CD4-positive, alpha-beta T cell treated with Interleukin-17A for 4 hours (primary cell): ENCODE results near the gene LCN15.
"Not testable (repeated sequence)": the region's sequence is repeated elsewhere in the genome, so short reads cannot be mapped to it uniquely, and the experiment has no call there.

Source experiments
- DNase-seq: peaks from one replicate; pipeline ENCODE4 v3.0.0-alpha.2; 2020; ENCODE audit warnings: mixed read lengths

The LCN15 gene

DNA sequence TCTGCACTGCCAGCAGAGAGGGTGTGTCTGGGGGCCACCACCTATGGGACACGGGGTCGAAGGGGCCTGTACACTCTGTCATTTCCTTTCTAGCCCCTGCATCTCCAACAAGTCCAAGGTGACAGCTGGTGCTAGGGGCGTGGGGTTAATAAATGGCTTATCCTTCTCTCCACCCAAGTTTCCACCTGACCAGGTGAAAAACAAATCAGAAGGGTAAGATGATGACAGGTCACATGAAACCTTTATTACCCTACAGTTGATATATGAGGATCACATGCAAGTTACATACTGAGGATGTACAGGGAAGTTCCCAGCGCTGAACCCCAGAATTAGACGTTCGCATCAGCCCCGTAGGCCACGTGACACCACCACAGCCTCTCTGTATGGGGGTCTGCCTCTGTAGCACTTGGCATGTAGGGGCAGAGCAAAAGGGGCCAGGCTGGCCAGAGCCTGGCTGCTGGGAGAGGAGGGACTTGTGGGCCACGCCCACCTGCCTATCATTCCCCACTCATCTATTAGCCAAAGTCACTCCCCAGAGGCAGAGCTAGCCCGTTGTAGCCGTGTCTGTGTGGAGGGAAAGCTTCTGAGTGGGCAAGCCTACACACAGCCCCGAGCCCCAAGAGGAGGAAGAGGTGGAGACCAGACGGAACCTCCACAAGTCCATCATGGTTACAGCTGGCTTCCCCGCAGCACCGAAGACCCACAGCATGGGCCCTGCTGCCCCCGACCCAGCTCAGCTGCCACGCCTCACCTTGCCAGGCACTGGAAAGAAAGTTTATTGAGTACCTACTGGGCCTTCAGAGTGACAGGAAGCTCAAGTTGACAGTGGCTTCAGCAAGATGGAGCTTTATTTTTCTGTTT lies 29.0 kb upstream of the LCN15 start:
- DNase-seq: no peak

DNA sequence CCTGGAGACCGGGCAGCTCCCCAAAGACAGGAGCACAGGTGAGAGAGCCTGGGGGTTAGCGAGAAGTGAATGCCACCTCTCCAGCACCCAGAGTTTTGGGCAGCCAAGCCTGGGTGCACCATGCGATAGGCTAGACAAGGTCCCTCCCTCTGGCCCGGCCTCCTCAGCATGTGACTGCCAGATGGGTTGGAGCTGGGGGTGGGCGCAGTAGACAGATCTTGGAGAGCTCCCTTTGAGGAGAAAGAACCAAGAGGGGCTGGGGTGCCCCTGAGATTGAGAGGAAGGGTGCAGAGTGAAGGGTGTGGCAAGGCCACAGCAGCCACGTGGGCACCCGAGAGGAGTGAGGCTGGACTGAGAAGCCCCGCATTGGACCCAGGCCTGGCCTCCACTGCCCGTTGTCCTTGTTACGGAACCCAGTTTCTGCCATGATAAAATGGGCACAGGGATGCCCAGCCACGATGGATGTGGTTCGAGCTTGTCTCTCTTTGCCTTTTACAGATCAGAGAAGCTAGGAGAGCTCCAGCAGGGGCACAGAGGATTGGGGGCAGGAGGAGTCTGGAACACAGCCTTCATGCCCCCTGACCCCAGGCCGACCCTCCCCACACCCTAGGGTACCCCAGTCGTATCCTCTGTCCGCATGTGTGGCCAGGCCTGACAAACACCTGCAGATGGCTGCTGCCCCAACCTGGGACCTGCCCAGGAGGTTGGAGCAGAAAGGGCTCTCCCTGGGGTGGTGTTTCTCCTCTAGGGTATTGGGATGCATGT lies 28.2 kb upstream of the LCN15 start:
- no peak for DNase-seq

DNA sequence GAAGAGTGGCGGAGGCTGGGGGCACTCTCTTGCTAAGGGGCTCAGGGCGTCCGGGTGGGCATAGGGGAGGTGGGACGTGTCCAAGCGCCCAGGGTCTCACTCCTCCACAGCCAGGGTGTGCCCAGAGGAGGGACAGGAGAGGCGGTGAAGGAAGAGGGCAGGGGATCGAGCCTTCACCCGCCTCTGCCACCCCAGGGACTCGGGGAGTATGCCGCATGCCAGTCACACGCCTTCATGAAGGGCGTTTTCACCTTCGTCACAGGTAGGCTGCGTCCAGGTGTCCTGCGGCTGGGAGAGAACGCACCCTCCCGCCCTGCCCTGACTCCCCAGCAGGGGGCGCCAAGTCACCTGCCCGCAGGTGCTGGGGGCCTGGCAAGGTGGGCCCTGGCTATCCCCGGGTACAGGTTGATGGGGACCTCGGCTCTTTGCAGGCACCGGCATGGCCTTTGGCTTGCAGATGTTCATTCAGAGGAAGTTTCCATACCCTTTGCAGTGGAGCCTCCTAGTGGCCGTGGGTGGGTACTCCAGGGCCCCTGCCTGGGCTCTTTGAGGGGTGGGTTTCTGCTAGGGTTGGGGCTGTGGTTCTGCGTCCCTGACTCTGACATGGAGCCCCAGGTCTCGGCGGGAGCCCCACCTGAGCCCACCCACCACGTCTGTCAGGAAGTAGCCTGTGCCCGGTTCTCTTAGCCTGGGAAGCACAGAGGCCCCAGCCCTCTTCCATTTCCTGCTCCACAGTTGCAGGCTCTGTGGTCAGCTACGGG lies 27.4 kb upstream of the LCN15 start:
- peak; percentile 73 for DNase-seq

DNA sequence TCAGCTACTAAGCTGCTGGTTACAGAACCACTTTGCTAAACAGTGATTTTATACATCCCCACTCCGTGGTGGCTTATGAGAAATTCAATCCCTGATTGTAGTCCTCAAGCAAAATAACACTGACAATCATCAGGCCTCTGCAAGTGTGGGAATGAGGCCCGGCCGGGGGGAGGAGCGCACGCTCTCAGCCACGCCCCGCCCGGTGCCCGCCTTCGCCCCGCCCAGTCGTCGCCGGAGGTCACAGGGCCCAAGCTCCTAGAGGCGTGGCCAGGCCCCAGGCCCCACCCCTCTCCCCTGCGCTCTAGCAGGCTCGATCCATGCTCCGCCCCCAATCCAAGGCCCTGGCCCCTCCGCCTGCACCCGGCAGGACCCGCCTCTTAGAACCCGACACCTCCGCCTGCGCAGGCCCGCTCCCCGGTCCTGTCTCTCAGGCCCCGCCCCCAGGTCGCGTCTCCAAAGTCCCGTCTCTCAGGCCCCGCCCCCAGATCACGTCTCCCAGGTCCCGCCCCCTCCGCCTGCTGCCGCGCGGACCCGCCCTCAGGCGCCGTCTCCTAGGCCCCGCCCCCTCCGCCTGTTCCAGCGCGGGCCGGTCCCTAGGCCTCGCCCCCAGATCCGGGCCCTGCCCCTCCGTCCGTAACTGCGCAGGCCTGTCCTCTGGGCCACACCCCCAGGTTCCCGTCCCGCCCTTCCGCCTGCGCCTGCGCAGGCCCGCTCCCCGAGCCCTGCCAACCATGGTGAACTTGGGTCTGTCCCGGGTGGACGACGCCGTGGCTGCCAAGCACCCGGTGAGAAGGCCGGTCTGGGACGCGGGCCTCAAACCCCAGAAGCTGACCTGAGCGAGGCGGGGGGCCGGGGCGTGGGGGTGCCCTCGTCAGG lies 26.6 kb upstream of the LCN15 start, which contains the start of gene TMEM141:
TSS of gene TMEM141 (plus strand) at position 705 of the 876 bp plus-strand sequence. CDS start at position 732, 27 bp downstream.
- peak; percentile 100 for DNase-seq

DNA sequence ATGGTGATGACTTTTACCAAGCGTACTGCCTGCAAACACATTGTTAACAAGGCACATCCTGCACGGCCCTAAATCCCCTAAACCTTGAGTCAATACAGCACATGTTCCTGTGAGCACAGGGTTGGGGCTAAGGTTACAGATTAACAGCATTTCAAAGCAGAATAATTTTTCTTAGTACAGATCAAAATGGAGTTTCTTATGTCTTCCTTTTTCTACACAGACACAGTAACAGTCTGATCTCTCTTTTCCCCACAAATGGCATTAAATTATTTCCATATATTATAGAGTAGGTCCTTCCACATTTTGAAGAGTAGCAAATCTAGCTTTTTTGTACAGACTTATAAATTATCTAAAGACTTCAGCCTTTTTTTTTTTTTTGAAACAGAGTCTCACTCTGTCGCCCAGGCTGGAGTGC lies 25.2 kb upstream of the LCN15 start:
- DNase-seq: no peak

DNA sequence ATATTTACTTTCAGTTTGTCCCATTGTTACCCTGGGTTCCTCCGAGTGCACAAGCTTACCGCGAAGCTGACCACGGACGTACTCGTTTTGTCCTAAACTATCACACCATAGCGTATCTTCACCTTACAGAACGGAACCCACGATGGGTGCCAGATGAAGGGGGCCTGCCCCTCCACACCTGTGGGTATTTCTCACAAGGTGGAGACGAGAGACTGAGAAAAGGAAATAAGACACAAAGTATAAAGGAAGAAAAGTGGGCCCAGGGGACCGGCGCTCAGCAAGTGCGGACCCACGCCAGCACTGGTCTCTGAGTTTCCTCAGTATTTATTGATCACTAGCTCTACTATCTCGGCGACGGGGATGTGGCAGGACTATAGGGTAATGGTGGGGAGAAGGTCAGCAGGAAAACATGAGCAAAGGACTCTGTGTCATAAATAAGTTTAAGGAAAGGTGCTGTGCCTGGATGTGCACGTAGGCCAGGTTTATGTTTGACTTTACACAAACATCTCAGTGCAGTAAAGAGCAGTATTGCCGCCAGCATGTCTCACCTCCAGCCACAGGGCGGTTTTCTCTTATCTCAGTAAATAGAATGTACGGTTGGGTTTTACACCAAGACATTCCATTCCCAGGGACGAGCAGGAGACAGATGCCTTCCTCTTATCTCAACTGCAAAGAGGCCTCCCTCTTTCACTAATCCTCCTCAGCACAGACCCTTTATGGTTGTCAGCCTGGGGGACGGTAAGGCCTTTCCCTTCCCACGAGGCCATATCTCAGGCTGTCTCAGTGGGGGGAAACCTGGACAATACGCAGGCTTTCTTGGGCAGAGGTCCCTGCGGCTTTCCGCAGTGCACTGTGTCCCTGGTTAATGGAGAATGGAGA lies 24.6 kb upstream of the LCN15 start:
- DNase-seq: not testable (repeated sequence)

DNA sequence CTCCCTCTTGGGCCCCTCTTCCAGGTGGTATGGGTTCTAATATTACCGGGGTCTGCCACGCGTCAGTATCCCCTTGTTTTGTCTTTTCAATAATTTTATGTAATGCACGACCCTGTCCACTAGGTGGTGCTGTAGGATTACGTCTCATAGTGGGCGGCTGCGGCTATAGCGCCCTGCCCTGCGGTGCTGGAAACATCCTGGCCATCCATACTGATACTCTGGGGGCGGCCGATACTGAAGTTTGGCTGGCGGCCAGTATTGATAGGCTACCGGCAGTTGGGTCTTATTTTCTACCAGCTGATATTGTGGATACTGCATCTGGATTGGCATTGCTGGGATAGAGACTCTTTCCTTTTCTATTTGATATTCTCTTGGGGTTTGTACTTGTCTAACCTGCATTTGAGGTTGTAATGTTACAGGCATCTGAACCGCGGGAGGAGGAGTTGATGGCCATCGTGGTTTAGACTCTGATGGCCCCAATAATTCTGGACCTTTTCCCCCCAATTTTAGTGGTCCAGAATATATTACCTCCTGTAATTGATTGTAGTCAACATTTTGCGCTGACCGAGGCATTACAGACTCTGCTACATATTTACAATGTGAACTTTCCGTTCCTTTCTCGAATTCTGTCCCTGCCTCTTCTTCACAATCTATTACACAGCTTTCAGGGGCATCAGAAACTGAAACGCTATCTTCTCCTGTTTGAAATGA lies 23.5 kb upstream of the LCN15 start:
- peak; percentile 75 for DNase-seq

DNA sequence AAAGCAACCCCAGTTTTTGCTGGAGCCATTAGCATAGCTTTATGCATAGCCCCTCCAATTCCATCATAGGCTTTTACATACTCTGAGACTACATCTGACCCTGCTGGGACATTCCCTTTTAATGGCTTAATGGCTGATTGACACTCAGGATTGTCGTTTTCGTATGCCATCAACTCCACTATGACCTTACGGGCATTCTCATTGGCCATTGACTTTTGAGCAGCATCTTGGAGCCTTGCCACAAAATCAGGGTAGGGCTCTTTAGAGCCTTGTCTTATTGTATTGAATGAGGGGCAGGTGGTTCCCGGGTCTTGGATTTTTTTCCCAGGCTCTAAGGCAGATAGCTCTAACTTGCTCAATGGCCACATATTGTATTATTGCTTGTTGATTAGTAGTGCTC lies 22.7 kb upstream of the LCN15 start:
- DNase-seq: not testable (repeated sequence)

DNA sequence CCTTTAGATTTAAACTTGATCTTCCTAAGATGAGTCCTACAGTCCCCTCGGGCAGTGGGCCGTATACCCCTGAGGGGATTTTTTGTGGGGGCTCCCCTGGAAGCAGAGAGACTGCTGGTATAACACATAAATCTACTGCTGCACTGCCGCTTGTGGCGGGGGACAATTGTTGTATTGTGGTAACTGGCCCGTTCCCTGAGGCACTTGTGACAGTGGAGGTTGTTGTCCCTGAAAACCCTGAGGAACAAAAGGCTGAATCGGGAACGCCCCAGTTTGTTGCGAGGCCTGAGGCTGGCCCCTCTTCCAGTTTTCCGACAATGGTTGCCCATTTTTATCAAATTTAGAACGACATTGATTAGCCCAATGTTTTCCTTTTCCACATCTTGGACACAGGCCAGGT lies 22.1 kb upstream of the LCN15 start:
- DNase-seq: no peak

DNA sequence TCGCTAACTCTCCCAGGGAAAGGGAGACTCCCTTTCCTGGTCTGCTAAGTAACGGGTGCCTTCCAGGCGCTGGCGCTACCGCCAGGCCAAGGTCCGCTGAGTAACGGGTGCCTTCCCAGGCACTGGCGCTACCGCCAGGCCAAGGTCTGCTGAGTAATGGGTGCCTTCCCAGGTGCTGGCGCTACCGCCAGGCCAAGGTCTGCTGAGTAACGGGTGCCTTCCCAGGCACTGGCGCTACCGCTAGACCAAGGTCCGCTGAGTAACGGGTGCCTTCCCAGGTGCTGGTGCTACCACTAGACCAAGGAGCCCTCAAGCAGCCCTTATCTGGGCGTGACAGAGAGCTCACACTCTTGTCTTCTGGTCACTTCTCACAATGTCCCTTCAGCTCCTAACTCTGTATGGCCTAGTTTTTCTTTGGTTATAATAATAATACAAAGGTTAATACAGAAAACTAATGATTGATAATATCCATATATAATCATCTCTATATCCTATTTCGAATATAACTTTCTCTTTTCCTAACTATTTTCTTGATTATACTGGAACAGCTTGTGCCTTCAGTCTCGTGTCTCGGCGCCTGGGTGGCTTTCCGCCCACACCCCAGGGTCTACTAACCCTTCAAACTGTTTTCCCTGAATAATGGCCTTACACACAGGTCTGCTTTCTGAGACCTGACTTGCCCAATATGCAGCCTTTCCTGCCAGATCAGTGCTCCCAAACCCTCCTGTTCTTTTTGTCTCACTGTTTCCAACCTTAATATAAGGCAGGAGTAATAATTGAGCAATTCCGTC lies 21.4 kb upstream of the LCN15 start:
- not testable (repeated sequence) for DNase-seq

DNA sequence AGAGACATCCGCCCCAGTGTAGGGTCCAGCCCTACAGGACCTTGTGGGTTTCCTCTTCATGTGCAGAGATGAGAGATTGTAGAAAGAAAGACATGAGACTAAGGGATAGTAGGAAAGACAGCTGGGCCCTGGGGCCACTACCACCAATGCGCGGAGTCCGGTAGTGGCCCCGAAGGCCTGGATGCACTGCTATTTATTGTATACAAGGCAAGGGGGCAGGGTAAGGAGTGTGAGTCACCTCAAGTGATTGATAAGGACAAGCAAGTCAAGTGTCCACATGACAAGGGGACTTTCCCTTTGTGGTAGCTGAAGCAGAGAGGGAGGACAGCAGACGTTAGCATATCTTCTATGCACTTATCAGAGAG lies 20.7 kb upstream of the LCN15 start:
- no peak for DNase-seq

DNA sequence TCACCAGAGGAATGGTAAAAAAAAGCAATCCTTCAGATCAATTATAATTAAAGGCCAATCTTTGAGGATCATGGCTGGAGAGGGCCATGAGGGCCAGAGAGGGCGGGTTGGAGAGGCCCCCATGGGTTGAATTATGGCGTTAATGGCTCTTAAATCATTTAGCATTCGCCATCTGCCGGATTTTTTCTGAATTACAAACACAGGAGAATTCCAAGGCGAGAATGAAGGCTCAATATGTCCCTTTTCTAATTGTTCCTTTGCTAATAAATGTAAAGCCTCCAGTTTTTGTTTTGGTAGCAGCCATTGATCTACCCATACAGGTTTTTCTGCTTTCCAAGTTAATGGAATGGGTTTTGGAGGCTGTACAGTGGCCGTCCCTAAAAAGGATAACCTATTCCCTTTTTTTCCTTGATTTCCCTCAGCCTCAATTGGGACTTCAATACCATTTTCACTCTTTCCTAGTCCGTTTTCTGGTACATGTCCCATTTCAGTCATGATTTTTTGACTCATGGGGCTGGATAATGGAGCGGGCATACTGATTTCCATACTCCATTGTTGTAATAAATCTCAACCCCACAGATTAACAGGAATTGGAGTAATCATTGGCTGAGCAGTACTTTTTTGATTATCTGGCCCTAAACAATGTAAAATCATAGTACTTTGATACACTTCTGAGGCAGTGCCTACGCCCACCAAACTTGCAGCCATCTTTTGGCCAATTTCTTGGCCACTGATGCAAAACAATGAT lies 20.1 kb upstream of the LCN15 start:
- no peak for DNase-seq

DNA sequence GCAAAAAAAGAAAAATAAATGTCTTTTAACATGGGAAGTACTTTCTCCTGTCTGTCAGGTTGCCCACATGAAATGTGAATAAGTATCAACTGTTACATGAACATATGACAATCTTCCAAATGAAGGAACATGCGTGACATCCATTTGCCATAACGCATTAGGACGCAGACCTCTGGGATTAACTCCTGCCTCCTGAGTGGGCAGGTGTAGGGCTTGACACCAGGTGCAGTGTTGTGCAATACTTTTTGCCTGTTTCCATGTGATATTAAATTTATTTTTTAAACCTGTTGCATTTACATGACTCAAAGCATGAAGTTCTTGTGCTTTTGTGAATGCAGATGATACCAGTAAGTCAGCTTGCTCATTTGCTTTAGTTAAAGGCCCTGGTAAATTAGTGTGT lies 18.1 kb upstream of the LCN15 start:
- no peak for DNase-seq

DNA sequence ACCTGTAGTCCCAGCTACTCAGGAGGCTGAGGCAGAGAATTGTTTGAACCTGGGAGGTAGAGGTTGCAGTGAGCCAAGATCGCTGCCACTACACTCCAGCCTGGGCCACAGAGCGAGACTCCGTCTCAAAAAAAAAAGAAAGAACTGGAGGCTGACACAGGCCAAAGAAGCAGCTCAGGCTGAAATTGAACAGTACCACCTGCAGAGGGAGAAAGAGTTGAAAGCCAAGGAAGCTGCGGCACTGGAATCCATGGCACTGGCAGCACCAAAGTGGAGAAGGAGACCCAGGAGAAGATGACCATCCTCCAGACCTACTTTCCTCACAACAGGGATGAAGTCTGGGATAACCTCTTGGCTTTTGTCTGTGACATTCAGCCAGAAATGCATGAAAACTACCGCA lies 15.5 kb upstream of the LCN15 start:
- no peak for DNase-seq

DNA sequence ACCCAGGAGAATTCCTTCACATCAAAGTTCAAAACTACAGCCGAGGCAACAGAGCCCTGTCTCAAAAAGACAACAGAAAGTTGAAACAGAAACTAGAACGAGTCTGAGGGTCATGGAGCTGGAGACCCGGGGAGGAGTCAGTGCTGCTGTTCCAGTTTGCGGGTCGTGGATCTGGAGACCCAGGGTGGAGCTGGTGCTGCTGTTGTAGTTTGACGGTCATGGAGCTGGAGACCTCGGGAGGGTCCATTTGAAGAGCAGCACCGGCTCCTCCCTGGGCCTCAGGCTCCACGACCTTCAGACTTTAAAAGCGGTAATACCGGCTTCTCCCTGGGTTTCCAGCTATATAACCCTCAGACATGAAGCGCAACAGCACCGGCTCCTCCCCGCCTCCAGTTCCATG lies 13.0 kb upstream of the LCN15 start:
- no peak for DNase-seq

DNA sequence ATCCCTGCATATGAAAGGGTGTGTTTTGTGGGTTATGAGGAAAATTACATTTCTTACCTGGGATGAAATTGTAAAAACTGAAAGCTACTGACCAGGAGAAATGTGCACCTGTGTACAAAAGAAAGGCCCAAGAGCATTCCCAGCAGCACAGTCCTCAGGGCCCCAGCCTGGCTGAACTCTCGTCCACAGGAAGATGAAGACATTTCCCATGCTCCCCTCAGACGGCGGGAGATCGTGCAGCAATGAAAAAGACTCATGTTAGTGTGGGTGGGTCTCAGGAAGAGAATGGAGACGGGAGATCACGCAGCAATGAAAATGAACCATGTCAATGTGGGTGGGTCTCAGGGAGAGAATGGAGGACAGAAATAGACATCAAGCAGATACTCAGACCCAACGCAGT lies 12.6 kb upstream of the LCN15 start:
- no peak for DNase-seq

DNA sequence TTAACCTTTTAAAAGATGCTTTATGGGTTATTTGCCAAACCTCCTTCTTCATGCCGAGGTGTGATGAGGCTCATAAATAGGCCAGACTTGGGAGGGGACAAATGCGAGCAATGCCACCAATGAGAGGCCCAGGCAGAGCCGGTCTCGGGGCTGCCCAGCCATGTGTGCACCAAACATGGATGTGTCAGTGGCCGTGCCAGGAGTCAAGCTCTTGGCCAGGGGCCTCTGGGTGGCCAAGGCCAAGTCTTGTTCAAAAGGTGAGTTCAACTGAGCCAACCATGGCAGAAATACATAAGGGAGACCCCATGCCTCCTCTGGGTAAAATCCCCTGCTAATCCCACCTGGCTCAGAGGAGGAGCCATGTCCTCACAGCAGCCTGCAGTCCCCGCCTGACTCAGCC lies 10.9 kb upstream of the LCN15 start:
- DNase-seq: no peak

DNA sequence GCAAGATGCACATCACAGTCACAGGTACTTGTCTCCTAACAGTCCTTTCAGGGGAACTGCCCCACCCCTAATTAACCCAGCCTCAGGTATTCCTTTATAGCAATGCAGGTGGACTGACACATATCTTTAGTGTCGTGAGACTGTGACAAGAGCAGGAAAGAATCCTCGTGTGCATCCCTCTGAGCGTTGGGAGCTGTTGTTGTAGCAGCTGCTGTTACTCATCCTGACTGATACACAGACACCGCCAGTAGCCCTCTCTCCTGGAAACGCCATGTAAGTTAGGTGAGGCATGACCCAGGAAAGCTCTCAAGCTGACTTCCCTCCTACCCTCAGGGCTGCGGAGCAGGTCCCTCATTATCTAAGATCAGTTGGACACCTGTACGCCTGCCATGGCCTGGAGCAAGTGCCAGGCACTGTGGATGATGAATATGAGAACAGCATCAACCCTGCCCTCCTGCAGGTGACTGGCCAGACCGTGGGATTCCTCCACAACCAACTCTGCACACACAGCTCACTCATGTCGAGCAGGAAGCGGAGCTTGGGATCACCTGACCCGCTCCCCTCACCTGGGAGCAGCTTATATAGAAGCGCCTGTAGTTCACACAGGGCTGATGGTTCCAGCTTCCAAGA lies 10.2 kb upstream of the LCN15 start:
- DNase-seq: no peak
